ENCODE results near the gene AOC3.
"Not testable (repeated sequence)": the region's sequence is repeated elsewhere in the genome, so short reads cannot be mapped to it uniquely, and the experiment has no call there.

Gene AOC3

DNA sequence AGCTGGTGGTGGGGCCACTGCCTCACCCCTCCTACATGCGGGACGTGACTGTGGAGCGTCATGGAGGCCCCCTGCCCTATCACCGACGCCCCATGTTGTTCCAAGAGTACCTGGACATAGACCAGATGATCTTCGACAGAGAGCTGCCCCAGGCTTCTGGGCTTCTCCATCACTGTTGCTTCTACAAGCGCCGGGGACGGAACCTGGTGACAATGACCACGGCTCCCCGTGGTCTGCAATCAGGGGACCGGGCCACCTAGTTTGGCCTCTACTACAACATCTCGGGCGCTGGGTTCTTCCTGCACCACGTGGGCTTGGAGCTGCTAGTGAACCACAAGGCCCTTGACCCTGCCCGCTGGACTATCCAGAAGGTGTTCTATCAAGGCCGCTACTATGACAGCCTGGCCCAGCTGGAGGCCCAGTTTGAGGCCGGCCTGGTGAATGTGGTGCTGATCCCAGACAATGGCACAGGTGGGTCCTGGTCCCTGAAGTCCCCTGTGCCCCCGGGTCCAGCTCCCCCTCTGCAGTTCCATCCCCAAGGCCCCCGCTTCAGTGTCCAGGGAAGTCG lies 16.8 kb downstream of the AOC3 start:
- not testable (repeated sequence) for FAIRE-seq

DNA sequence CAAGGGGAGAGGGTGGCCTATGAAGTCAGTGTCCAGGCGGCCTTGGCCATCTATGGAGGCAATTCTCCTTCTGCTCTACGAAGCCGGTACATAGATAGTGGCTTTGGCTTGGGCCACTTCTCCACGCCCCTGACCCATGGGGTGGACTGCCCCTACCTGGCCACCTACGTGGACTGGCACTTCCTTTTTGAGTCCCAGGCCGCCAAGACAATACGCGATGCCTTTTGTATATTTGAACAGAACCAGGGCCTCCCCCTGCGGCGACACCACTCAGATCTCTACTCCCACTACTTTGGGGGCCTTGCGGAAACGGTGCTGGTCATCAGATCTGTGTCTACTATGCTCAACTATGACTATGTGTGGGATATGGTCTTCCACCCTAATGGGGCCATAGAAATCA lies 17.3 kb downstream of the AOC3 start:
- no peak for FAIRE-seq

DNA sequence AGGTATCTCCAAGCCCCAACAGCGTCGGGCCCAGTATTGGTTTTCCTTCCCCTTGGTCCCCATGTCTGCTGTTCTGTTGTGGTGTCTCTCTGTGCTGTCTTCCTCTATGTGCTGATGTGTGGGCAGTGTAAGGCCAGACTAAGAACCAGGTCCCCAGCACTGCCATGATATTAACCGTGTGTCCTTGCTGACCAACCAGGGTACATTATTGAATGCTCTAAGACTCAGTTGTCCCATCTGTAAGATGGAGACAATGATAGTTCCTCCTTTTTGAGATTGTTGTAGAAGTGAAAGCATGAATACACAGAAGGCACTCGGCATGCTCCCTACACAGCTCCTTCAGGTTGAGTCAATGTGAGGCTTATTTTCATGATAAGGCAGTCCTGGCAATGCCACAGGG lies 20.6 kb downstream of the AOC3 start:
- no peak for FAIRE-seq

DNA sequence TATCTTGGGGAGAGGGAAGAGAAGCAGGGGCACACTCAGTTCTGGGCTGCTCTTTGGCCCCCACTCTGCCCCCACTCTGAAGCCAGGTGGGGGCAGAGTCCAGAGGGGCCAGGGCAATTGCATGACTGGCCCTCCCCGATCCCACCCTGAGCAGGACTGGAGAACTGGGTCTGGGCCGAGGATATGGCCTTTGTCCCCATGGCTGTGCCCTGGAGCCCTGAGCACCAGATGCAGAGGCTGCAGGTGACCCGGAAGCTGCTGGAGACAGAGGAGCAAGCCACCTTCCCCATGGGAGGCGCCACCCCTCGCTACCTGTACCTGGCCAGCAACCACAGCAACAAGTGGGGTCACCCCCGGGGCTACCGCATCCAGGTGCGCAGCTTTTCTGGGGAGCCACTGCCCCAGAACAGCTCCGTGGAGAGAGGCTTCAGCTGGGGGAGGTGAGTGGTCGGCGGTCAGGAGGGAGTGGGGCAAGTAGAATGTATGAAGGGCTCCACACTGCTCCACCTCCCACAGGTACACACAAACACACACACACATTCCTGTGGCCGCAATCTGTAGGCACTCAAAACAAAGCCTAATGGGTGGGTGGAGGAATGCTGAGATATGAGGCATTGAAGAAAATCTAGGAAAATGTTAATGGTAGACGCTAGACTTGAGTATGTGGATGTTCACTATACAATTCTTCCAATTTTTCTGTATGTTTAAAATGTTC lies 21.4 kb downstream of the AOC3 start:
- no peak for FAIRE-seq

DNA sequence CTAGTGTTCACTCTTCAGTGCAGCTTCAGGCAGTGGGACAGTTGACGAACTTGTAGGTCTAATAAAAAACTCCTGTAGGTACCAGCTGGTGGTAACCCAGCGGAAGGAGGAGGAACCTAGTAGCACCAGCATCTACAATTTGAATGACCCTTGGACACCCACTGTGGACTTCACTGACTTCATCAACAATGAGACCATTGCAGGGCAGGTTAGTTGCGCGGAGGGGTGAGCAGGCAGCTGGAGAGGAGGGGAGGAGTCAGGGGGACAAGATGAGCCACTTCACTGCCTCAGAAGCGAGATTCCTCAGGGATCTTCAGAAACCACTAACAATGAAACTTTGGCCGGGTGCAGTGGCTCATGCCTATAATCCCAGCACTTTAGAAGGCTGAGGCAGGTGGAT lies 22.3 kb downstream of the AOC3 start:
- no peak for FAIRE-seq

DNA sequence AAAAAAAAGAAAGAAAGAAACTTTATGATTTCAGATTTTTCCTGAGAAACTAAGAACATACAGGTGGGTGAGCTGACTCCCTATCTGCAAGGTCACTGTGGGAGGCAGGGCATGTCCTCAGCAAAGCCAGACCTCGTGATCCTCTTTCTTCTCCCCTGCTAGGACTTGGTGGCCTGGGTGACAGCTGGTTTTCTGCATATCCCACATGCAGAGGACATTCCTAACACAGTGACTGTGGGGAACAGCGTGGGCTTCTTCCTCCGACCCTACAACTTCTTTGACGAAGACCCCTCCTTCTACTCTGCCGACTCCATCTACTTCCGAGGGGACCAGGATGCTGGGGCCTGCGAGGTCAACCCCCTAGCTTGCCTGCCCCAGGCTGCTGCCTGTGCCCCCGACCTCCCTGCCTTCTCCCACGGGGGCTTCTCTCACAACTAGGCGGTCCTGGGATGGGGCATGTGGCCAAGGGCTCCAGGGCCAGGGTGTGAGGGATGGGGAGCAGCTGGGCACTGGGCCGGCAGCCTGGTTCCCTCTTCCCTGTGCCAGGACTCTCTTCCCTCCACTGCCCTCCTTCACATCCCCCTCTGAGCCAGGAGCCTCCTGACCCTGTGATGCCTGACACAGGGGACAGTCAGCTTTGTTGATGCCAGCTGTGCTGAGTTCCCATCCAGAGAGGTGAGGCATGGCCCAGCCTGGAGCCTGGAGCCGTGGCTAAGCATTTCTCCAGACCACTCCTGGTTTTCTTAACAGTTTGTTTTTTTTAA lies 23.1 kb downstream of the AOC3 start:
- not testable (repeated sequence) for FAIRE-seq

DNA sequence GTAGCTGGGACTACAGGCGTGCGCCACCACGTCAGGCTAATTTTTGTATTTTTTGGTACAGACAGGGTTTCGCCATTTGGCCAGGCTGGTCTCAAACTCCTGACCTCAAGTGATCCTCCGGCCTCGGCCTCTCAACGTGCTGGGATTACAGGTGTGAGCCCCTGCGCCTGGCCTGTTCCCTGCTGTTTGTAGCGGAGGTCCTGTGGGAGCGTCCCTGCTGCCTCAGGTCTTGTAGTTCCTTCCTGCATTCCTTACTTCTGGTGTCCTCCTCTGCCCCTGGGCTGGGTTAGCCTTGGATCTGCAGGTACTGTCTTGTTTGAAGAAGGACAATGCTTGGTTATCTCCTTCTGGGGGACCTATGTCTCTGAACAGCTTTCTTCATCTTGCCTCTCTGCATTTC lies 26.0 kb downstream of the AOC3 start:
- no peak for FAIRE-seq

DNA sequence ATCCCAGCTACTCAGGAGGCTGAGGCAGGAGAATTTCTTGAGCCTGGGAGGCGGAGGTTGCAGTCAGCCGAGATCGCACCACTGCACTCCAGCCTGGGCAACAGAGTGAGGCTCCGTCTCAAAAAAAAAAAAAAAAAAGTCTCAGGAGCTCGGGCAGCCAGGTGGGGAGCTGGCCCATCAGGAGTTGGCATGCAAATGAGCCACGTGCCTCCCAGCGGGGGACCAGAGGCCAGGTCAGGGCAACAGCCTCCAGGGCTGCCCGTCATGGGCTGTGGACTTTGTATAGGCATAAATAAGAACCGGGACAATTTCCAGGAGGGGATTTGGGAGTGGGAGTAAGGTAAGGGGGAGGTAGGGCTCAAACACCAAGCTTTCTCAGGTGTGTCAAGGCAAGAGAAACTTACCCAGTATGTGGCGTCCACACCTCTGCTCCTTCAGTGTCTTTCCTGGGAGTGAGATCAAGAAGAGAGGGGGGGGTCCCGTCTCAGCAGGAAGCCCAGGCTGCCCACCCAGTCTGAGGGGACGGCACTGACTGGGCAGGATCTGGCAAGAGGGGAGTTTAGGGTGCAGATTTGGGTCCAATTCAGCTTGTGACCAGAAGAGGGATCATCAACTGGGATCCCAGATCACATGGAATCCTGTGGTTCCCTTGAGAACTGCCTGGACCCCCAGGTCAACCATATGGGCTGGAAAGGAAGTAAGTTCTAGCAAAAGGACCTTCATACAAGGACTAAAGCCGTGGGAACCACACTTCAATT lies 27.3 kb downstream of the AOC3 start:
- FAIRE-seq, result no peak

DNA sequence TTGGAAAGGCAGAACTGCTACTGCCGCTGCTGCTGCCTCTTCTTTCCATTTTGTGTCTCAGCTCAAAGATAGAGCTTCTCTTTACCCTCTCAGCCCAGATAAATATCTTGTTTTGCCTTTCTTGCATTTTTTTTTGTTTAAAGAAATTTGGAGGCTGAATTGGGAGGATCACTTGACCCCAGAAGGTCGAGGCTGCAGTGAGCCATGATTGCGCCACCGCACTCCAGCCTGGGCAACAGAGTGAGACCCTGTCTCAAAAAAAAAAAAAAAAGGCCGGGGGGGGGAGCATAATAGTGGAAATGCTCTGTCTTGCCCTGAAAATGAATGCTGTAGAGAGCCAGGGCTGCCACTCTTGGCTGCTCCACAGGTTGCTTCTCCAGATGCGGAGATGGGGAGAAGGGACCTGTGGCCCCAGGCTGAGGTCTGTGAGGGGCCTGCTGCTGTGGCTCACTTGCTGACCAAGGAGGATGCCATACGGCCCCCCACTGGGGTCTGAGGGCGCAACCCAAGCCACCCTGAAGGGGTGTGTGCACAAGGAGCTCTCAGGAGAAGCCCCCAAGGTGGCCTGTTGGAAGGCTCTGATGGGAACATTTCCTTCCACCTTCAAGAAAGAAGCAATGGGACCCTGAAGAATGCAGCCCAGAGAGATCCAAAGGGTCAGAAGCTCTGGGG lies 28.1 kb downstream of the AOC3 start:
- FAIRE-seq, result no peak

DNA sequence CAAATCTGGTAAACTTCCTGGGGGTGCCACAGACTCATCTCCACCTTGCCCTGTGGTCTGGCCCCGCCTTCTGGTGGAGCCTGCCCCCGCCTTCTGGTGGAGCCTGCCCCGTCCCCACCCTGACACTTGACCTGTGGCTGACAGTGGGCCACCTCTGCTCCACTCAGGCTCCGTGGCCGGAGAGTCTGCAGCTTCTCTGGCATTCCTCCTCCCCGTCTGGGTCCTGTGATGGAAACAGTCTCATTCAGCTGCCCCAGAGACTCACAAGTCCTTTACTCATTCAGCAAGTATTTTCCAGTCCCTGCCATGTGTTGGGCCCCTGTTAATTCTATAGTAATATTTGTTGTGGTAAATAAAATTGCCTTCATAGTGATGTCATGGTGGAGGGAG lies 28.6 kb downstream of the AOC3 start:
- no peak for FAIRE-seq

DNA sequence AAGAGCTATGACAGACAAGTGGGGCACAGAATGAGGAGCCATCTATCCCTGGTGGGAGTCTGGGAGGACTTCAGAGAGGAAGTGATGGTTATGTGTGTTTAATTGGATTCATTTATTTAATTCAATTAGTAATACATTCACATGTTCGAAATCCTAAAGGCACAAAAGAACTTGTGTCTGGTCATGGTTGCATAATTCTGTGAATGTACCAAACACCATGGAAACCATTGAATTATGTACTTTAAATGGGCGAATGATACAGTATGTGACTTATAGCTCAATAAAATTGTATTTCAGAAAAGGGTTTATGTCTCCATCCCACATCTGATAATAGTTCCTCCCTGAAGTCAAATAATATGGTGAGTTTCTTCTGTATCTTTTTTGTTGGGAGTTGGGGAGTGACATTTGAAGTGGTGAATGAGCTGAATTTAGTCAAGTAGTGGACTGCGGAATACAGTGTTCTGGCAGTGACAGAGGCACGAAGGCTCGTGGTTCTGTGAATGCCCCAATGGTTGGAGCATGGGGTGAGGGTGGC lies 29.8 kb downstream of the AOC3 start:
- no peak for FAIRE-seq

DNA sequence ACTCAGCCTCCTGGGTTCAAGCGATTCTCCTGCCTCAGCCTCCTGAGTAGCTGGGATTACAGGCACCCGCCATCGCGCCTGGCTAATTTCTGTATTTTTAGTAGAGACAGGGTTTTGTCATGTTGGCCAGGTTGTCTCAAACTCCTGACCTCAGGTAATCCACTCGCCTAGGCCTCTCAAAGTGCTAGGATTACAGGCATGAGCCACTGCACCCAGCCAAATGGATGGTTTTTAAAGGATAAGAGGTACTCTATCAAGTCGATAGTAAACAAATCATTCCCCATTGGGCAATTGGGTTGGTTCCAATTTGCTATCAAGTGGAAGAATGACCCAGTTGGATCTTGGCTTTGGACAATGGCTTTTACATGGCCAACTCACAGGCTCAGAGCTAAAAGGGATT lies 30.7 kb downstream of the AOC3 start:
- not testable (repeated sequence) for FAIRE-seq

DNA sequence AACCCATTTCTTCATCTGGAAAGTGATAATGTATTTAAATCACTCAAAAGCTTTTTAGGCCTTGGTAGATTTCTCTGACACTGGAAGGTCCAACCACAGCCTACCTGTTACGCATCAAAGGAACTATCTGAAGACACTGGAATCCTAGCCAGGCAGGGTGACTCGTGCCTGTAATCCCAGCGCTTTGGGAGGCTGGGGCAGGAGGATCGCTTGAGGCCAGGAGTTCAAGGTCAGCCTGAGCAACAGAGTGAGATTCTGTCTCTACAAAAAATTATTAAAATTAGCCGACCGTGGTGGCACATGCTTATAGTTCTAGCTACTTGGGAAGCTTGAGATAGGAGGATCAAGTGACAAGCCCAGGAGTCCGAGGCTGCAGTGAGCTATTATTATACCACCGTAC lies 31.2 kb downstream of the AOC3 start:
- no peak for FAIRE-seq

DNA sequence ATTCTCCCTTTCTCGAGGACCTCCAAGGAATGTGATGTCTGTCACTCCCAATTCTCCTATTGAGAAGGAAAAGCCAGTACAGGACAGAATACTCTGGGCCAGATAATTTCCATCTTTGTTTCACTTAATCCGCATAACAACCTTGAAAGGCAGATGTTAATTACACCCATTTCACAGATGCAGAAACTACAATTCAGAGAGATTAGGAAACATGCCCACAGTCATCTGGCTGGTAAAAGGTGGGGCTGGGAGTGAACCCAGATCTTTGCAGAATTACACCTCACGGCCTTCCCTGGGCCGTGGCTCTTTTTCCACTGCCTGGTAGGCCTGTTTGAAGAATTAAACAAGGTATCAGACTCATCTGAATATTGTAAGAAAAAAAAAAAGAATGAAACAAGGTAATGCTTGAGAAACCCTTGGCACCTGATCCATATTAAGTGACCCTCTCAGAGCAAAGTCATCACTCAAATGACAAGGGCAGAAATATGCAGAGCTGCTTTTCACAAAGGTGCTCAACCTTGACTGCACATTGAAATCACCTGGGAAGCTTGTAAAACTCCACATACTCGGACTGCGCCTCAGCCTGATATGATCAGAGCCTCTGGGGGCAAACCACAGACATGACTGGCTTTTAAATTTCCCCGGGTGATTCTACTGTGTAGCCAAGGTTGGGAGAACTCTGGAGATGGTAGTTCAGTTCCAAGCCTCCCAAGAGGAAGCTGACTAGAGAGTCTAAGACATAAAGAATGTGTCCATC lies 33.0 kb downstream of the AOC3 start:
- FAIRE-seq, result no peak

DNA sequence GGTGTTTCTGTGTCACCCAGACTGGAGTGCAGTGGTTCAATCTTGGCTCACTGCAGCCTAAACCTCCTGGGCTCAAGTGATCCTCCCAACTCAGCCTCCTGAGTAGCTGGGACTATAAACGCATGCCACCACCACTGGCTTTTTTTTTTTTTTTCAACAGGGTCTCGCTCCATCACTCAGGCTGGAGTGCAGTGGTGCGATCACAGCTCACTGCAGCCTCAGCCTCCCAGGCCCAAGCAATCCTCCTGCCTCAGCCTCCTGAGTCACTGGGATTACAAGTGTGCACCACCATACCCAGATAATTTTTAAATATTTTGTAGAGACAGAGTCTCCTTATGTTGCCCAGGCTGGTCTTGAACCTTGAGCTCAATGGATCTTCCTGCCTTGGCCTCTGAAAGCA lies 34.8 kb downstream of the AOC3 start:
- not testable (repeated sequence) for FAIRE-seq

DNA sequence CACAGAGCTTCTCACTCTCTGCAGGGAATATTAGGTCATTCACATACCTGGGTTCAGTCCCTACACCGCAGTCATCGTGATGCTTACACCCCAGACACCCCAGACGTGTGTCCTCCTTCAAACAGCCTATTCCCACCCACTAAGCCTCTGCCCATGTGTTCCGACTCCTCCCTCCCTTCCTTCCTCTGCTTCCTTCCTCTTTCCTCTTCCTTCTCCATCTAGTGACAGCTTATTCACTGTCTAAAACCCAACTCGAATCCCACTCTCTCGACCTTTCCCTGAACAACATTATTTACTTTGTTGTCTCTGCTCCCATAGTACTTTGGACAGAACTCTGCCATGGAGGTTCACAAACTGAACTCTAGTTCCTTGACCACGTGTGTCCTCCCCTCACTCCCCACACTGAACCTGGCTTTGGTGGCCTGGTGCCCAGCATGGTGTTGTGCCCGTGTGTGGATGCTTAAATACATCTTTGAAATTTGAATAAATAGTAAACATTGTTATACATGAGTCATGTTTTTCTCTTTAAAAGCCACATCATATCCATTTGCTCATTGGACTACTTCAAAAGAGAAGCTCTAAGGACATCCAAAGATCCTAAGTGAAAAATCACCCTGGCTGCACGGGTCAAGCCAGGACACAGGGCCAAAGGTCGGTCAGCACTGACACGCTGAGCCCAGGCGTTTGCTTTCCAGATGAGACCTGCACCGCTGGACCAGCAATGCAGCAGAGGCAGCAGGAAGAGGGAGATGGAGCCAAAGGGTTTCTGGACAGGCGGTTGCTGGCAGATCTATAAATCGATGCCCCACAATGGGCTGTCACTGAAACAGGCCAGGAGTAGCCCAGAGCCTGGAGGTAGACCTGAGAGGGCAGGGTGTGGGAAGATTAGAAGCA lies 35.5 kb downstream of the AOC3 start:
- FAIRE-seq, result no peak

DNA sequence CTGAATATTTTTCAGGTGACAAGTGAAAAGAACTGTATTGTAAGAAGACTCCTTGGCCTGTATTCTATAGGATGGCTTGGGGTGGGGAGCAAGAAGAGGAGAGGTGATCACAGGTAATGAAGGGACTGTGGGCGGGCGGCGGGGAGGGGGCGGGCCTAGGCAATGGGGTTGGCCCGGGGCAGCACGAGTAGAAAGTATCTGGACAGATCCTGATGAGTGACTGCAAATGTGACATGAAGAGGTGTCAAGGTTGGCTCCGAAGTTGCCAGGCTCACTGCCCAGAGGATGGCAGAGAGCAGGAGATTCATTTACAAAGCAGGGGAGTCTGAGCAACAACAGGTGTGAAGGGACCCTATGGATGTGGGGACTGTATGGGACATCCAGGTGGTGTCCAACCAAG lies 38.8 kb downstream of the AOC3 start:
- no peak for FAIRE-seq

DNA sequence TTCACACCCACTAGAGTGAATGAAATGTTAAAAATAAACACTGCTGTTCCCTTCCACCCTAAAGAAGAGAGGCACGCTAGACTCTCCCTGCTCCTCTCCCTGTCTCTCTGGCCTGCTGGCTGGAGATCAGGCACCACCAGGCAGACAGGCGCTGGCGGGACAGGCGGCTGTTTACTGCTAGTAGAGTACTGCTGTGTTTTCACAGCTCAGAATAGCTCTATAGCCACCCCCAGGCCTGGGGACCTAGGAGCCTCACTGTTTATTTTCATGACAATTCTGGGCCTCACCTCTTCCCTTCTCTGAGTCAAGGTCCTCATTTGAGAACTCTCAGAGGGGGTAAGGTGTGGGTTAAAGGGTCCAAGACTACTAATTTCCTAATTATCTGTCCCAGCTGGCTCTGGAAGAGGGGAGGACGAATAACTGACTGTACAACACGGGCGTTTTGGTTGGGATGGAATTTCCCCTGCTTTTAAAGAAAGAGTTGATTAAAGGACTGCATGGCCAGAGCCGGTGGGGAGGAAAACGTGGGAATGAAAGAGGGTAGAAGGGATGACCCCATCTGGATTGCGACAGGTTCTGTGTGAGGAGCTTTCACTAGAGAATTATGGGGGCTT lies 40.6 kb downstream of the AOC3 start:
- no peak for FAIRE-seq

DNA sequence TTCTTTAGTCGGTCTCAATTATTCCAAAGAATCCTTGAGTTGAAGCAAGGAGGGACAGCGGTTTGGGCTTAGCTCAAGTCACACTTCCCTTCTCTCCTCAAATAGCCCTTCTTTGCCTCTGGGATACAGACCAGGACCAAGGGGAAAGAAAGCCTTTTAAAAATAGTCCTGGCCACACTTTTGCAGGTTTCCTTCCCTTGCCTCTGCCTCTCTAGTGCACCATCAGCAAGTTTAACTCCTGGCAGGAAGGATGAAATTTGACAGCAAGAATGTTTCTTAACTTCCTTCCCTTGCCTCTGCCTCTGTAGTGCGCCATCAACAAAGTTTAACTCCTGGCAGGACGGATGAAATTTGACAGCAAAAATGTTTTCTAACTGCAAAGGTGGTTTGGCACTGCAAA lies 42.4 kb downstream of the AOC3 start:
- no peak for FAIRE-seq

Measured in TTC549 (cell line).